ENCODE measurements around the gene CLMN.
"Not testable (repeated sequence)": the region's sequence is repeated elsewhere in the genome, so short reads cannot be mapped to it uniquely, and the experiment has no call there.

CLMN gene

GRCh38 chr14:95189367-95190132 lies 130.2 kb downstream of the CLMN start:
- no peak for DNase-seq

DNA sequence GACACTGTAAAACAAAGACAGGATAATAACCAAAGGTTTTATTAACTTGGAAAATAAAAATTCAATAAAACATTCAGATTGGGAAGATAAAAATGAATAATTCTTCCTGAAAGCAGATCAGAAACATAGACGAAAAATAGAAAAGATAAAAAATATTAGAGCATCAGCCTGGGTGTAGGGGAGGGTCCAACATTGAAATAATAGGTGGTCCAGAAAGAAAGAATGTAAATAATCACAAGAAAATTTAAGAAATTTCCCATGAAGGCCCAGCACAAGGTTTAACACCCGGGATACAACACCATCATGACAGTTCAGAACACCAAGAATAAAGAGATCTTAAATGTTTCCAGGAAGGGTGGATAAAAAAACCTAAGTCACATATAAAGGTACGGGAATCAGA lies 131.3 kb downstream of the CLMN start:
- no peak for DNase-seq

DNA sequence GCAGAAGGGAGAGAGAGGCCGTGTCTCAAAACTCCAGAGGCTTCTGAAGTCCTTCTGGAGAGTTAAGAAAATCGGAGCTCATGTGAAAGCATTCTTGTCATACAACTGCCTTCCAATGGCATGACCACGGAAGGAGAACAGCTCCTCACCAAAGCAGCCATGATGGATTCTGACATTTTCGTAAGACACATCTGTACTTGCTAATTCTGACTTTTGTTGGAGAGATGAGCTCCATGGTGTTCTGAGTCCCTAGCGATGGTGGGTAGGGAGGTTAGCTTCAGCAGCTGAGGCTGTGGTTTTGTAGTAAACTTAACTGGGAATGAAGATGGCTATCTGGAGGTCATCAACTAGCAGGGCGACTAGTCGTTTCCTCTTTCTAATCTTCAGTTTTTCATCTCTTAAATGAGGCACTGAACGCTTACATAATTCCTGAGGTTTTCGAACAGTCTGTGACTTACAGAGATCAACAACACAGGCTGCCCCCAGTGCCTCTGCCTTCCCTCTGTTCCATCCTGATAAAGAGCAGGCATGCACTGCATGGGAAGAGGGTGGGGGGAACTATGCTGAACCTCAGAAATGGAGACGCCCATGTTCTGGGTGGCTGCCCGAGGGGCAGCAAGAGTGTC lies 133.8 kb downstream of the CLMN start:
- no peak for DNase-seq

DNA sequence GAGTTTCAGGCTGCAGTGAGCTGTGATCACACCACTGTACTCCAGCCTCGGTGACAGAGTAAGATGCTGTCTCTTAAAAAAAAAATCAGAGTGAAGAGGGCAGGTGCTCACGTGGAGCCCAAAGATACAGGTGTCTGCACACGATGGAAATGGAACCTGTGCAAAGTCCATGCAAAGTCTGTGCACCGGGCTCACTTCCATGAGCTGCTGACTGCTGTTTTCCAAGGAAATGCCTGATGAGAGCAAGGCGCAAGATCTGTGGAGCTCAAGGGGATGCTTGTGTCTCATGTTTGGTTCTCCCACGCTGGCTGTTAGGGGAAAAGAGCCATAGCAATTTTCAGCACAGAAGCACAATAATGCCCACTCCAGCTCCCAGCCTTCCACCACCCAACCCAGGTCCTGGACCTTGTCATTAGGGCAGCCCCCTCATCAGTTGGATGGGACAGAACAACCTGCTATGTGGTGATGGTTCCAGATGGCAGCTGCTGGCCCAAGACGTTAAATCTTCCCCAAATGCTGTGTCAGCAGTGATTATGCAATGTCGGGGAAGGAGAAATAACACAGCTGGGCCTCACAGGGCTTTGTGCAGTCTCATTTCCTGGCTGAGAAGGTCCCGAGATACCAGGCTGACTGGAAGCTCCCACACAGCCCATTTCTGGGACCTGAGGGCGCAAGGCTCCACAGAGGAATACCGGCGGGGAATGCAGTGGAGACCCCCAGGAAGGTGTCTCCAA lies 134.5 kb downstream of the CLMN start:
- no peak for DNase-seq

- no peak for DNase-seq
These were observed 135.3 kb downstream of the CLMN start for GRCh38 chr14:95184413-95184790.

DNA sequence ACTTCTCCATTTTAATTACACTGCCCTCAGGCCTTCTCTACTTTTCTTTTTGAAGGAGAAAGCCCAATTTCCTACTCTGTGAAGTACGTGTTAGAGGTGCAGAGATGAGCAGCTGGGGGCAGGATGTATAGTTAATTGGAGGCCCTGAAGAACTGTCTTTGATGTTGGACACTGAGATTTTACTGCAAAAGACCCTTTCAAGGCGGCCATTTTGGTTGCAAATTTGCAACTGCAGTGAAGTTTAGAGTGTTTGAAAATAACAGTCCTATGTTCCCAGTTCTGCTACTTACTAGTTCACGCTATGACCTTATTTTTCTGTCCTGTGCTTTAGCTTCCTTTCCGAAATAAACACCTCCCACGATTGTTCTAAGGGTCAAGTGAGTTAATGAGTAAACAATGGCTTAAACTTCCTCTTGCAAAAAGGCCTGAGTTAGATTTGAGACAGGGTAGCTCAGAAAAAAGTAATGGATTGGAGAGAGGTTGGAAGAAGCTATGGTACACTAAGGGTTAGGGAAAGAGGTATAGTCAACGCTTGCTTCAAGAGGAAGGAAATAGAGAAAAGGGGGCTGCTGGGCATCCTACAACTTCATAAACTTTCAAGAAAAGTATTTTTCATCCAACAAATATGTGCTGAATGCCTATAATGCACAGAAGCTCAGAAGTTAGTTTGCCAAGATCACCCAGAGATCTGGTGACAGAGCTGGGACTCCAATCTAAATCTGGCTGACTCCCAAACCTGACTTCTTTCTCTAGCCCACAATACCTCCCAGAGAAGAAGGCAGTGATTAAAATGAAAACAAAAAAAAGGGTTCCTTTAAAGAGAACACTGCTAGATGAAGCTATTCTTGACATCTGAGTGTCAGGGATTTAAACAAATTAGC lies 135.9 kb downstream of the CLMN start:
- DNase-seq, result no peak

GRCh38 chr14:95183082-95183481 lies 136.6 kb downstream of the CLMN start:
- DNase-seq, result no peak

DNA sequence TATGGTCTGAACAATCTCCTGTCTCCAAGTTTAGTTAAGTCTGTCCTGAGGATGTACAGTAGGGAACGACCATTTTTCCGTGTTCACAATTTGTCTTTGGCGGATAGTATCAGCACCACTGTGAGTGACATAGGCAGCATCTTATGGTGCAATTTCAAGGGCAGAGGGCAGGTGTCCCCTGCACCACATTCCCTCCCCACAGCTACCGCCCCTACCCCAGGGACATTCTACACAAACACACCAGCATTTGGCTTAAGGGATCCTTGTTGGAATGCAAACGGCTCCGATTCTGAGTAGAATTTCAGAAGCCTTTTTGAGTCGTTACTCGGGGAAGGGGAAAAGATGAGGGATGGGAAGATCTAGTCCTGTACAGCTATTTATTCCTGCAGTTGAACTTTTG lies 137.3 kb downstream of the CLMN start:
- DNase-seq, result no peak

DNA sequence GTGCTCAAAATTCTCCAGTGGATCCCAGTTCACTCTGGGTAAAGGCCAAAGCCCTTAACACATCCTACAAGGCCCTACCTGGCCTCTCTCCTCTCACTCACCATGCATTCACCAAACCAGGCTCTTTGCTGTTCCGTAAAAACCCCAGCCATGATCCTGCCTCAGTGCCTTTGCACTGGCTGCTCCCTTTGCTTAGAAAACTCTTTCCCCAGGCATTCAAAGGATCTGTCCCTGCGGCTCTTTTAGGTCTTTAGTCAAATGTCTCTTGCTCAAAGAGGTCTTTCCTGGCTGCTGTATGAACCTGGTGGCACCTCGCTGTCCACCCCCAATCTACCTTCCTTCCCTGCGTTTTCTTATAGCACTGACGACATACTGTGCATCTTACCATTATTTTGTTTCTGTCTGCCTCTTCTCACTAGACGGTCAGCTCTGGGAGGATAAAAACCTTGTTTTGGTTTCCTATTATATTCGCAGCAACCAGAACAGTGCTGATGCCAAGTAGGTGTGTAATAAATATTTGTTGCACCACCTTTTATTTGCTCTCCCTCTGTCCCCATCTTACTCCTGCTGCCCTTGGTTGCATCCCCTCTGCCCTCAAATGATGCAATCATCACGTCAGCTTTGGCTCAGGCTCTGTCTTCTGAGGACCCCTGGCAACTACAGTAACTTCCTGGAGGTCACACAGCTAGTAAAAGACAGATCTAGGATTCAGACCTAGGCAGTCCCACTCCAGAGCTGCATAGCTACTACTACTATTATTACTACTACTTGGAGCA lies 138.6 kb downstream of the CLMN start:
- no peak for DNase-seq

DNA sequence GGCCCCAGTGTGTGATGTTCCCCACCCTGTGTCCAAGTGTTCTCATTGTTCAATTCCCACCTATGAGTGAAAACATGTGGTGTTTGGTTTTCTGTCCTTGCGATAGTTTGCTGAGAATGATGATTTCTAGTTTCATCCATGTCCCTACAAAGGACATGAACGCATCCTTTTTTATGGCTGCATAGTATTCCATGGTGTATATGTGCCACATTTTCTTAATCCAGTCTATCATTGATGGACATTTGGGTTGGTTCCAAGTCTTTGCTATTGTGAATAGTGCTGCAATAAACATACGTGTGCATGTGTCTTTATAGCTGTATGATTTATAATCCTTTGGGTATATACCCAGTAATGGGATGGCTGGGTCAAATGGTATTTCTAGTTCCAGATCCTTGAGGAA lies 144.0 kb downstream of the CLMN start:
- DNase-seq, result not testable (repeated sequence)

DNA sequence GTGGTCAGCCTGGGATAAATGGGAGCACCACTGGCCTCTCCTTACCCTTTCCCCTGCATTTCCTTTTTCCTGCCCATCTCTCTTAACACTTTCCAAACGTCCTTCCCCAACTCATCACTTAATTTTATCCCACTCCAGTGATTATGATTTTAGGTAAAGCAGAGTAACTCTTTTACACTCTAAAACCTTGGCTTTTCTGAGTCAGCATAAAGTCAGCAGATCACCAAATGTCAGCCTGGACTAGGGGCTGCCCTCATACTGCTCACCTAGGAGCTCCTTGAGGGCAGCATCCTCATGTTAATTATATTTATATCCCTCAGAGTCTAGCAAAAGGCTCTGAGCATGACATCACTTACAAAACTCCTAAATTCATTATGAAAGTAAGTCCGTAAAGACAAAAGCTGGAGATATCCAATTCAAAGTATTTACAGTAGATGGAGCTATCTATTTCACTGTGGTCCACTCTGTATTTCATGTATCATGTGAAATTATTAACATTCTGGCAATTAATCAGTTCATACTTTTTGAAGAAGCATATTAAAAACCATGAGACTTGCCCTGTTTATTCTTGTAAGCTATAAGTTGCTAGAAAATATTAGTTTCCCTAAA lies 145.4 kb downstream of the CLMN start:
- no peak for DNase-seq

DNA sequence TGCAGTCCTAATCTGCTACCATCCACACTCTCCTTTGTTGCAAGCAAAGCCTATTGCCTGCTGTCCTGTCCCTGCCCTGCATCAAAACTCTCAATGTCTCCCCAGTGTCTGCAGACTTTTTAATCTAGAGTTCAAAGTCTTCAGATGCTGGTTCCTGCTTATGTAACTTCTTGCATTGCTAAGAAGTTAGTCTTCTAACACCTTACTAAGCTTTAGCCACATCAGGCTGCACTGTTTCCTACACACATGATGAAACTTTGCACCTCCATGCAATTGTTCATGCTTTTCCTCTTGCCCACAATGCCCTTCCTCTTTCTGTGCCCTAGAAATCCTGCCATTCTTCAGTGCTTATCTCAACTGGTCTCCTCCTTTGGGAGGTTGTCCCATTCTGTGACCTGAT lies 146.2 kb downstream of the CLMN start:
- no peak for DNase-seq

- no peak for DNase-seq
These were observed 152.5 kb downstream of the CLMN start for GRCh38 chr14:95167177-95167576.

- DNase-seq, result no peak
These were observed 154.2 kb downstream of the CLMN start for GRCh38 chr14:95165517-95165916.

DNA sequence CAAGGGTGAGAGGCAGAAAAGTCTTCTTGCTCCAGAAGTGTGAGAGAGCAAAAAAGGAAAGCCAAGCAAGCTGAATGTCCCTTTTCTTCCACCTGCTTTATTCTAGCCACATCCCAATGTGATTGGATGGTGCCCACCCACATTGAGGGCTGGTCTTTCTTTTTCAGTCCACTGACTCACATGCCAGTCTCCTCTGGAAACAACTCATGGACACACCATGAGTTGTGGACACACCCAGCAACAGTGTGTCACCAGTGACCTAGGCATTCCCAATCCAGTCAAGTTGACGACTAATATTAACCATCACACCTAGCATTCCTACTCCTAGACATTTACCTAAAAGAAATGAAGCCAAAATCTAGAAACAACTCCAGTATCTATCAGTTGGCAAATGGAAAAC lies 155.2 kb downstream of the CLMN start:
- no peak for DNase-seq

- no peak for DNase-seq
These were observed 156.0 kb downstream of the CLMN start for GRCh38 chr14:95163666-95164065.

DNA sequence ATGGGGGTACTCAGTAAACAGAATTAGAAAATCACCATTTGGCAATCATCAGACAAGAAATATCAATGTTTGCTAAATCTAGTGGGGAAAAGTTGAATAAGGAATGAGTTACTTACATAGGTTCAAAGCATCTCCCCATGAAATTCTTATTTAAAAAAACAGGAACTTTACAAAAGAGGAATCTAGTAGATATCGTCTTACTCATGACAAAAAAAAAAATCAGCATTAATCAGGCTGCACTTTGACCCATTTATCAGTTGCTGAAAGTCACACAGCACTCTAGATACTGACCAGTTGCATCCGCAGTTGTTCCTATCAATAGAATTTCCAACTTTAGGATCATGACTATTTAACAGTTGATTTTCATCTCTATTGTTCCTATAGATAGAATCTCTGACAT lies 156.6 kb downstream of the CLMN start:
- DNase-seq, result no peak

DNA sequence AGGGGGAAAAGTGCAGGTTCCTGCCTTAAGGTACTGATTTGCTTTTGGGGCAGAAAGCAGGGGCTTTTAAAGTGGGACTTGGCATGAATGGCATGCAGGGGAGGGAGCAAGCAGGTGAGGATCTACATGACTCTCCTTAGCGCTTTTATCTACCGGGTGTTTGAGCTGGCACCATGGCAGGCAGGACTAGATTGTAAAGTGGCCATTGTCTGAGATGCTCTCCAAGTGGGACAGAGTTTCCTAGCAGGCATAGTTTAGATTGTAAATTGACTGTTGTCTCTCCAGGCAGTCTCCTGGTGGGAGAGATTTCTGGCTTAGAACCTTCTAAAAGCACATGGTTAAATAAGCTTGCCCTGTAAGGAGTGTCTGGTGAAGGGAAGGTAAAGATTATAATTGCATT lies 157.1 kb downstream of the CLMN start:
- DNase-seq, result no peak

DNA sequence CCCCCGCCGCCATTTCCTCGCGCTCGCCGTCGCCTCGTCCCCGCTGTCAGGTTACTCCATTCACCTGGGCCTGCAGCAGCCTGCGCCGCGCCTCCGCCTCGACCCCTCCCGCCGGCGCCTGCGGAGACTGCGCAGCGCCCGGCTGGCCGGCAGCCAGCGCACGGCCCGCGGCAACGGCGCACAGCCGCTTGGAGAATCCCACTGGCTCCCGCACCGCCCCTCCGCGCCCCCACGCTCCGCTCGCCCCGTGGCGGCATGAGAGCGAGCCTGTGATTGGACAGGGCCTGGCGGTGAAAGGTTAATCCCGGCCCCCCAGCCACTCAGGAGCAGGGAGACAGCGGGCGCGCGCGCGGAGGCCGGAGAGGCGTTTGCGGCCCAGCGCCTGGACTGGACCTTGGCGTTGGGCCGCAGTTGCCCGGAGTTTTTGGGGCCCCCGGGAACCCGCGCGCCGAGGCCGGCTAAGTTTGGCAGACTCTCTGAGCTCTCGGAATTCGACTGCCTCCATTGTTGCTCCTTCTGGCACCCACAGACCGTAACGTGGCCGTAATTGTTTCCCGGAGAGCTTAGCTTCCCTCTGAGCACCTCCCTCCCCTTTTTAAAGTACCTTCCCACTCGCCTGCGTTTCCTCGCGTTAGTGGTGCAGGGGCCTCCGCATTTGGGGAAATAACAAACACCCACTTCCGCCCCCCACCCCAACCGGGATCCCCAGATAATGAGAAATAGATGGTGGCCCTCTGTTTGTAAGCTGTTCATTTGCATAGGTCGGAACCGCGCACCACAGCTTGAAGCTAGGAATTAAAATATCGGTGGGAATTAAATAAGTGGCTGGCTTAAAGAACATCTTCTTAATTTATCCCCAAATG lies 162.2 kb downstream of the CLMN start, which contains the start of gene DICER1:
Gene DICER1 (minus strand): TSS at position 203 of the 863 bp plus-strand sequence. CDS start 24,071 bp downstream, outside the sequence.
- peak; percentile 91 for DNase-seq

GRCh38 chr14:95157048-95157326 lies 162.7 kb downstream of the CLMN start:
- DNase-seq, result no peak

Data from activated effector memory CD4-positive, alpha-beta T cell treated with Interleukin-2 at 50 U/mL for 16 hours (primary cell).